Peyer's patch (tissue), 4 donors: Measurements from ENCODE around the gene C1QC.

Experiments
- CTCF ChIP-seq, 6 experiments: fragments of 450-650 bp in 4 of 6; fragments of 200-600 bp in 2 of 6; sonication (generic) in 1 of 6; IDR thresholded peaks; one replicate each; pipeline ENCODE4 v1.5.1; 2017 to 2019; ENCODE audit warnings: antibody characterized with exemption in 6 of 6, mild to moderate bottlenecking in 3 of 6, moderate library complexity in 1 of 6
- POLR2A ChIP-seq, 2 donors: fragments of 450-650 bp; IDR thresholded peaks; one replicate each; pipeline ENCODE4 v1.5.1; 2017; ENCODE audit warnings: antibody characterized with exemption in 2 of 2, mild to moderate bottlenecking in 2 of 2, moderate library complexity in 2 of 2

GRCh38 chr1:22618056-22618455 lies 25.4 kb upstream of the C1QC start:
- no peak for TF ChIP-seq CTCF (IDR thresholded peaks at IDR 0.05)
- TF ChIP-seq POLR2A (IDR thresholded peaks at IDR 0.05) = no peak
